Pancreas (tissue), 10 donors: ENCODE data around the gene TMEM271. TPM values are rescaled to one million over a fixed set of nuclear protein-coding genes. Genes with fewer than 3 reads are reported as not detected.

Source experiments
- ATAC-seq, 4 donors: fragments of 200-7000 bp; cut with Tn5 transposase; one replicate each; pipeline versions ENCODE4 v1.8.0 to v1.9.1; 2020; ENCODE audit warnings: mild to moderate bottlenecking in 4 of 4, moderate library complexity in 4 of 4
- DNase-seq, 6 donors: peaks; one replicate each; pipeline ENCODE4 v3.0.0-alpha.2; 2020
- FAIRE-seq: peaks from 2 replicates; lab custom pipeline; 2012; peaks lifted over from hg19 to GRCh38; lab: Jason Lieb, UNC
- H3K27ac ChIP-seq, 4 donors: fragments of 200-600 bp; sonication (generic); 1 replicate in 3 of 4; 2 replicates in 1 of 4; pipeline versions ENCODE4 v1.5.0 to v1.8.0; 2020
- H3K27me3 ChIP-seq, 4 donors: fragments of 200-600 bp; one replicate each; pipeline ENCODE4 v1.8.0; 2021
- H3K36me3 ChIP-seq, 3 donors: fragments of 200-600 bp; sonication (generic) in 1 of 3; one replicate each; pipeline versions ENCODE4 v1.5.0 to v1.8.0; 2020 to 2021
- H3K4me1 ChIP-seq, 3 donors: fragments of 200-600 bp; one replicate each; pipeline ENCODE4 v1.8.0; 2021
- H3K4me3 ChIP-seq, 4 donors: fragments of 200-600 bp; sonication (generic) in 2 of 4; one replicate each; pipeline versions ENCODE4 v1.5.0 to v1.8.0; 2020 to 2021
- H3K9me3 ChIP-seq, 4 donors: fragments of 200-600 bp; one replicate each; pipeline ENCODE4 v1.8.0; 2021
- CTCF ChIP-seq, 4 donors: fragments of 200-600 bp; sonication (generic) in 3 of 4; IDR thresholded peaks; one replicate each; pipeline versions ENCODE4 v1.5.0 to v1.8.0; 2021; ENCODE audit warnings: antibody characterized with exemption in 4 of 4
- WGBS, 2 donors: extraction: QIAGEN DNeasy Blood & Tissue Kit; methylation state at CpG; one replicate each; pipeline ENCODE4 v1.1.7; 2013; 5-methylcytosine and 5-hydroxymethylcytosine counted together
- intact Hi-C, 3 donors: fragments of 100-400 bp; cut with DNase I; formaldehyde crosslinking; loops; one replicate each; pipeline versions ENCODE4 v1.11.1 to v1.14.2; 2022
- polyA plus RNA-seq, 2 donors: library from polyadenylated mRNA; stranded (reverse); fragments of 200-250 nt; gene quantifications; one replicate each; pipeline ENCODE4 v1.2.3, GENCODE V29; 2013
- total RNA-seq, 6 donors: library from RNA; stranded (reverse); fragmentation: NEBNext Ultra II Directional in 4 of 6; extraction: Animal tissue kit (Norgen Biotek cat#: 25700) in 4 of 6; gene quantifications; one replicate each; pipeline versions ENCODE4 v1.2.1 to v1.2.4, GENCODE V29; 2021 to 2023
- donor health status: healthy with polysubstance abuse.
- donor health status: DM: no; HTN: no; CAD: no; lungs with moderate emphysema.
- donor health status: DM: no; HTN: no; CAD: no.
- donor health status: control.
- donor health status: control.
- donor health status: Bipolar disorder and iron deficiency.
- donor health status: DM: yes; HTN: yes; CAD: no.
- donor health status: DM: no; HTN: no; CAD: no.
- donor health status: DM: no; HTN: no; CAD: no.
- donor health status: DM: yes; HTN: yes; CAD: no.

The TMEM271 gene
- total and polyA plus RNA-seq, 8 donors = 0.04 to 0.35 (median 0.23) TPM; not detected in 2

- intact Hi-C loops = no loop called here
- Histone ChIP-seq H3K4me1 (no peaks in the 10 kb centered on the region), H3K27ac (no peak overlapping the region), H3K4me3 (no peak overlapping the region), H3K27me3 (peaks cover 5 to 17% (median 9%) of the 10 kb centered on the region in 4 donors), H3K9me3 (no peaks in the 10 kb centered on the region), H3K36me3 (no peaks in the 10 kb centered on the region)
- DNase-seq (no peak), ATAC-seq (no peak), FAIRE-seq (no peak)
- WGBS, 2 donors = 68 to 74% methylated on average over 29 of the region's 29 CpGs
- TF ChIP-seq CTCF (IDR thresholded peaks at IDR 0.05) = no peak
Observed at GRCh38 chr4:571838-572572, 4.1 kb downstream of the TMEM271 start.

GRCh38 chr4:570754-571153 is 5.3 kb downstream of the TMEM271 start:
- H3K36me3 ChIP-seq = no peaks in the 10 kb centered on the region
- no peaks in the 10 kb centered on the region for H3K9me3 ChIP-seq
- intact Hi-C loops = no loop called here
- TF ChIP-seq CTCF (IDR thresholded peaks at IDR 0.05) = no peak
- H3K4me1 ChIP-seq = no peaks in the 10 kb centered on the region
- no peak overlapping the region for H3K27ac ChIP-seq
- no peak for ATAC-seq
- no peak overlapping the region for H3K4me3 ChIP-seq
- WGBS, 2 donors = 71 to 76% methylated on average over 11 of the region's 11 CpGs
- DNase-seq = no peak
- peaks cover 5 to 17% (median 9%) of the 10 kb centered on the region in 4 donors for H3K27me3 ChIP-seq
- no peak for FAIRE-seq

GRCh38 chr4:569958-570667 is 6.0 kb downstream of the TMEM271 start:
- no peak for FAIRE-seq
- no peaks in the 10 kb centered on the region for H3K4me1 ChIP-seq
- no peak for DNase-seq
- no peak for ATAC-seq
- no peak overlapping the region for H3K27ac ChIP-seq
- H3K4me3 ChIP-seq = no peak overlapping the region
- 58 to 67% methylated on average over 17 of the region's 17 CpGs for WGBS, 2 donors
- no peaks in the 10 kb centered on the region for H3K9me3 ChIP-seq
- H3K36me3 ChIP-seq = no peaks in the 10 kb centered on the region
- intact Hi-C loops = no loop called here
- peaks cover 5 to 17% (median 9%) of the 10 kb centered on the region in 4 donors for H3K27me3 ChIP-seq
- TF ChIP-seq CTCF (IDR thresholded peaks at IDR 0.05) = no peak

- TF ChIP-seq CTCF (IDR thresholded peaks at IDR 0.05) = no peak
- DNase-seq (no peak), FAIRE-seq (no peak), ATAC-seq (no peak)
- no peaks in the 10 kb centered on the region for H3K36me3 ChIP-seq
- intact Hi-C loops = no loop called here
- H3K4me3 ChIP-seq = no peak overlapping the region
- no peaks in the 10 kb centered on the region for H3K9me3 ChIP-seq
- no peaks in the 10 kb centered on the region for H3K4me1 ChIP-seq
- no peak overlapping the region for H3K27ac ChIP-seq
- WGBS, 2 donors = 57 to 74% methylated on average over 5 of the region's 5 CpGs
- H3K27me3 ChIP-seq = peaks cover 0 to 8% (median 1%) of the 10 kb centered on the region in 4 donors
Observed at GRCh38 chr4:568962-569361, 7.1 kb downstream of the TMEM271 start.

GRCh38 chr4:568351-568652 is 7.8 kb downstream of the TMEM271 start:
- intact Hi-C loops = no loop called here
- FAIRE-seq (no peak), DNase-seq (no peak), ATAC-seq (no peak)
- TF ChIP-seq CTCF (IDR thresholded peaks at IDR 0.05) = no peak
- Histone ChIP-seq H3K36me3 (no peaks in the 10 kb centered on the region), H3K27me3 (peaks cover 0 to 1% (median 0%) of the 10 kb centered on the region in 4 donors), H3K27ac (no peak overlapping the region), H3K9me3 (no peaks in the 10 kb centered on the region), H3K4me1 (no peaks in the 10 kb centered on the region), H3K4me3 (no peak overlapping the region)
- 31 to 36% methylated on average over 2 of the region's 2 CpGs for WGBS, 2 donors
